ENCODE measurements around the gene TNPO3.

GRCh38 chr7:129045682-129046081 is 9.2 kb downstream of the TNPO3 start:
- TF ChIP-seq, protein P1, sequence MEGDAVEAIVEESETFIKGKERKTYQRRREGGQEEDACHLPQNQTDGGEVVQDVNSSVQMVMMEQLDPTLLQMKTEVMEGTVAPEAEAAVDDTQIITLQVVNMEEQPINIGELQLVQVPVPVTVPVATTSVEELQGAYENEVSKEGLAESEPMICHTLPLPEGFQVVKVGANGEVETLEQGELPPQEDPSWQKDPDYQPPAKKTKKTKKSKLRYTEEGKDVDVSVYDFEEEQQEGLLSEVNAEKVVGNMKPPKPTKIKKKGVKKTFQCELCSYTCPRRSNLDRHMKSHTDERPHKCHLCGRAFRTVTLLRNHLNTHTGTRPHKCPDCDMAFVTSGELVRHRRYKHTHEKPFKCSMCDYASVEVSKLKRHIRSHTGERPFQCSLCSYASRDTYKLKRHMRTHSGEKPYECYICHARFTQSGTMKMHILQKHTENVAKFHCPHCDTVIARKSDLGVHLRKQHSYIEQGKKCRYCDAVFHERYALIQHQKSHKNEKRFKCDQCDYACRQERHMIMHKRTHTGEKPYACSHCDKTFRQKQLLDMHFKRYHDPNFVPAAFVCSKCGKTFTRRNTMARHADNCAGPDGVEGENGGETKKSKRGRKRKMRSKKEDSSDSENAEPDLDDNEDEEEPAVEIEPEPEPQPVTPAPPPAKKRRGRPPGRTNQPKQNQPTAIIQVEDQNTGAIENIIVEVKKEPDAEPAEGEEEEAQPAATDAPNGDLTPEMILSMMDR (IDR thresholded peaks at IDR 0.05; ENCODE audit: poor library complexity, severe bottlenecking) = no peak
- TF ChIP-seq, protein P2, sequence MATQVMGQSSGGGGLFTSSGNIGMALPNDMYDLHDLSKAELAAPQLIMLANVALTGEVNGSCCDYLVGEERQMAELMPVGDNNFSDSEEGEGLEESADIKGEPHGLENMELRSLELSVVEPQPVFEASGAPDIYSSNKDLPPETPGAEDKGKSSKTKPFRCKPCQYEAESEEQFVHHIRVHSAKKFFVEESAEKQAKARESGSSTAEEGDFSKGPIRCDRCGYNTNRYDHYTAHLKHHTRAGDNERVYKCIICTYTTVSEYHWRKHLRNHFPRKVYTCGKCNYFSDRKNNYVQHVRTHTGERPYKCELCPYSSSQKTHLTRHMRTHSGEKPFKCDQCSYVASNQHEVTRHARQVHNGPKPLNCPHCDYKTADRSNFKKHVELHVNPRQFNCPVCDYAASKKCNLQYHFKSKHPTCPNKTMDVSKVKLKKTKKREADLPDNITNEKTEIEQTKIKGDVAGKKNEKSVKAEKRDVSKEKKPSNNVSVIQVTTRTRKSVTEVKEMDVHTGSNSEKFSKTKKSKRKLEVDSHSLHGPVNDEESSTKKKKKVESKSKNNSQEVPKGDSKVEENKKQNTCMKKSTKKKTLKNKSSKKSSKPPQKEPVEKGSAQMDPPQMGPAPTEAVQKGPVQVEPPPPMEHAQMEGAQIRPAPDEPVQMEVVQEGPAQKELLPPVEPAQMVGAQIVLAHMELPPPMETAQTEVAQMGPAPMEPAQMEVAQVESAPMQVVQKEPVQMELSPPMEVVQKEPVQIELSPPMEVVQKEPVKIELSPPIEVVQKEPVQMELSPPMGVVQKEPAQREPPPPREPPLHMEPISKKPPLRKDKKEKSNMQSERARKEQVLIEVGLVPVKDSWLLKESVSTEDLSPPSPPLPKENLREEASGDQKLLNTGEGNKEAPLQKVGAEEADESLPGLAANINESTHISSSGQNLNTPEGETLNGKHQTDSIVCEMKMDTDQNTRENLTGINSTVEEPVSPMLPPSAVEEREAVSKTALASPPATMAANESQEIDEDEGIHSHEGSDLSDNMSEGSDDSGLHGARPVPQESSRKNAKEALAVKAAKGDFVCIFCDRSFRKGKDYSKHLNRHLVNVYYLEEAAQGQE (IDR thresholded peaks at IDR 0.05; ENCODE audit: borderline replicate concordance) = no peak
- TF ChIP-seq POLR2AphosphoS5 (IDR thresholded peaks at IDR 0.05) (no peak), EZH2 (IDR thresholded peaks at IDR 0.05; ENCODE audit: borderline replicate concordance, insufficient read depth, low read length, poor library complexity, severe bottlenecking) (no peak), RAD21 (conservative IDR thresholded peaks at IDR 0.05) (no peak), TAF1 (IDR thresholded peaks at IDR 0.05; ENCODE audit: low read depth) (no peak), SMC3 (conservative IDR thresholded peaks at IDR 0.05; ENCODE audit: poor library complexity) (no peak), EP300 (conservative IDR thresholded peaks at IDR 0.05; ENCODE audit: poor library complexity, severe bottlenecking) (no peak)

All from neural cell (in vitro differentiated cells).